ENCODE results near the gene SLC25A22.

SLC25A22 gene

GRCh38 chr11:796565-797295 is 1.4 kb downstream of the SLC25A22 start:
- Histone ChIP-seq H3K27ac (ENCODE audit: low read depth, low read length) (no peak overlapping the region), H2AFZ (ENCODE audit: insufficient read depth, low read length, poor library complexity) (no peak overlapping the region), H4K8ac (ENCODE audit: low read depth, low read length) (peak overlapping the region; percentile 91), H3K4me1 (ENCODE audit: control insufficient read depth in 1 of 2, insufficient read depth in 2 of 2, low read length in 2 of 2) (peaks cover 14 to 17% of the 10 kb centered on the region in 2 experiments), H3K79me1 (ENCODE audit: low read length) (peaks cover 6% of the 10 kb centered on the region), H2BK120ac (ENCODE audit: insufficient read depth, low read length, poor library complexity) (no peak overlapping the region), H3K4me3 (ENCODE audit: low read depth, low read length) (peak overlapping the region; percentile 88), H3K23ac (ENCODE audit: low read length) (no peak overlapping the region), H2BK5ac (ENCODE audit: low read depth, low read length, poor library complexity) (no peak overlapping the region), H3K4ac (ENCODE audit: low read depth, low read length) (no peak overlapping the region), H4K12ac (ENCODE audit: low read depth, low read length) (peak overlapping the region; percentile 66), H4K91ac (ENCODE audit: low read depth, low read length) (peak overlapping the region; percentile 21), H2BK12ac (ENCODE audit: low read length) (no peak overlapping the region), H3K36me3 (ENCODE audit: control insufficient read depth in 1 of 2, insufficient read depth in 2 of 2, low read length in 2 of 2) (peaks cover 56 to 58% of the 10 kb centered on the region in 2 experiments), H3K9me3 (ENCODE audit: insufficient read depth, low read depth, low read length) (peaks cover 1% of the 10 kb centered on the region), H3K4me2 (ENCODE audit: low read length) (peak overlapping the region; percentile 92), H3K27me3 (ENCODE audit: insufficient read depth, low read length) (no peaks in the 10 kb centered on the region), H3K9ac (ENCODE audit: low read length) (peak overlapping the region; percentile 0), H3K14ac (ENCODE audit: low read length) (peak overlapping the region; percentile 2), H2AK5ac (ENCODE audit: low read length) (peak overlapping the region; percentile 34), H3K79me2 (ENCODE audit: control insufficient read depth, insufficient read depth, low read length, poor library complexity) (peaks cover 6% of the 10 kb centered on the region), H3K18ac (ENCODE audit: low read length) (peak overlapping the region; percentile 3)
- WGBS (ENCODE audit: extremely low coverage, insufficient coverage, insufficient read length): no CpG with 5 or more reads among the region's 18 CpGs
- DNase-seq: peak in 1 of 2 donors; percentile 40

- no peak overlapping the region for H4K91ac ChIP-seq (ENCODE audit: low read depth, low read length)
- peaks cover 14 to 17% of the 10 kb centered on the region in 2 experiments for H3K4me1 ChIP-seq (ENCODE audit: control insufficient read depth in 1 of 2, insufficient read depth in 2 of 2, low read length in 2 of 2)
- H2AFZ ChIP-seq (ENCODE audit: insufficient read depth, low read length, poor library complexity): no peak overlapping the region
- H3K27ac ChIP-seq (ENCODE audit: low read depth, low read length): no peak overlapping the region
- no peak overlapping the region for H3K14ac ChIP-seq (ENCODE audit: low read length)
- H3K9ac ChIP-seq (ENCODE audit: low read length): no peak overlapping the region
- no peak overlapping the region for H3K4ac ChIP-seq (ENCODE audit: low read depth, low read length)
- H3K9me3 ChIP-seq (ENCODE audit: insufficient read depth, low read depth, low read length): no peaks in the 10 kb centered on the region
- H3K79me2 ChIP-seq (ENCODE audit: control insufficient read depth, insufficient read depth, low read length, poor library complexity): peaks cover 6% of the 10 kb centered on the region
- H2BK120ac ChIP-seq (ENCODE audit: insufficient read depth, low read length, poor library complexity): no peak overlapping the region
- DNase-seq: peak in 1 of 2 donors; percentile 38
- H3K4me2 ChIP-seq (ENCODE audit: low read length): no peak overlapping the region
- peaks cover 56 to 57% of the 10 kb centered on the region in 2 experiments for H3K36me3 ChIP-seq (ENCODE audit: control insufficient read depth in 1 of 2, insufficient read depth in 2 of 2, low read length in 2 of 2)
- peaks cover 6% of the 10 kb centered on the region for H3K79me1 ChIP-seq (ENCODE audit: low read length)
- no peaks in the 10 kb centered on the region for H3K27me3 ChIP-seq (ENCODE audit: insufficient read depth, low read length)
- no CpG with 5 or more reads among the region's 26 CpGs for WGBS (ENCODE audit: extremely low coverage, insufficient coverage, insufficient read length)
- no peak overlapping the region for H4K8ac ChIP-seq (ENCODE audit: low read depth, low read length)
- H4K12ac ChIP-seq (ENCODE audit: low read depth, low read length): no peak overlapping the region
- H3K4me3 ChIP-seq (ENCODE audit: low read depth, low read length): no peak overlapping the region
- H3K23ac ChIP-seq (ENCODE audit: low read length): no peak overlapping the region
- H2BK12ac ChIP-seq (ENCODE audit: low read length): no peak overlapping the region
- H2AK5ac ChIP-seq (ENCODE audit: low read length): no peak overlapping the region
- peak overlapping the region; percentile 11 for H3K18ac ChIP-seq (ENCODE audit: low read length)
- no peak overlapping the region for H2BK5ac ChIP-seq (ENCODE audit: low read depth, low read length, poor library complexity)
Observed at GRCh38 chr11:795634-796564, 2.2 kb downstream of the SLC25A22 start.

- Histone ChIP-seq H3K4me2 (ENCODE audit: low read length) (no peak overlapping the region), H4K12ac (ENCODE audit: low read depth, low read length) (no peak overlapping the region), H2BK5ac (ENCODE audit: low read depth, low read length, poor library complexity) (no peak overlapping the region), H3K4ac (ENCODE audit: low read depth, low read length) (no peak overlapping the region), H2BK120ac (ENCODE audit: insufficient read depth, low read length, poor library complexity) (no peak overlapping the region), H3K36me3 (ENCODE audit: control insufficient read depth in 1 of 2, insufficient read depth in 2 of 2, low read length in 2 of 2) (peaks cover 48% of the 10 kb centered on the region in 2 experiments), H4K91ac (ENCODE audit: low read depth, low read length) (no peak overlapping the region), H4K8ac (ENCODE audit: low read depth, low read length) (no peak overlapping the region), H3K4me3 (ENCODE audit: low read depth, low read length) (no peak overlapping the region), H2AK5ac (ENCODE audit: low read length) (no peak overlapping the region), H3K4me1 (ENCODE audit: control insufficient read depth in 1 of 2, insufficient read depth in 2 of 2, low read length in 2 of 2) (peaks cover 17% of the 10 kb centered on the region in 2 experiments), H3K9ac (ENCODE audit: low read length) (no peak overlapping the region), H2BK12ac (ENCODE audit: low read length) (no peak overlapping the region), H3K27me3 (ENCODE audit: insufficient read depth, low read length) (no peaks in the 10 kb centered on the region), H3K14ac (ENCODE audit: low read length) (no peak overlapping the region), H3K18ac (ENCODE audit: low read length) (no peak overlapping the region), H3K27ac (ENCODE audit: low read depth, low read length) (no peak overlapping the region), H2AFZ (ENCODE audit: insufficient read depth, low read length, poor library complexity) (no peak overlapping the region), H3K23ac (ENCODE audit: low read length) (no peak overlapping the region), H3K79me1 (ENCODE audit: low read length) (peaks cover 6% of the 10 kb centered on the region), H3K79me2 (ENCODE audit: control insufficient read depth, insufficient read depth, low read length, poor library complexity) (peaks cover 6% of the 10 kb centered on the region), H3K9me3 (ENCODE audit: insufficient read depth, low read depth, low read length) (no peaks in the 10 kb centered on the region)
- no CpG with 5 or more reads among the region's 38 CpGs for WGBS (ENCODE audit: extremely low coverage, insufficient coverage, insufficient read length)
- no peak for DNase-seq
Observed at GRCh38 chr11:794766-795633, 3.1 kb downstream of the SLC25A22 start.

Measured in trophoblast cell (in vitro differentiated cells and primary cell).